Upper lobe of left lung (tissue), 6 donors: Measurements from ENCODE around the gene TMEM178A. TPM values are rescaled to one million over a fixed set of nuclear protein-coding genes. Genes with fewer than 3 reads are reported as not detected.

Experiments
- ATAC-seq, 2 donors: fragments of 200-7000 bp; cut with Tn5 transposase; one replicate each; pipeline ENCODE4 v1.9.1; 2022; ENCODE audit warnings: mild to moderate bottlenecking in 2 of 2, moderate library complexity in 2 of 2; ENCODE audit not compliant: low FRiP score in 2 of 2
- DNase-seq, 2 donors: peaks; one replicate each; pipeline ENCODE4 v3.0.0-alpha.2; 2019 to 2020
- H3K27ac ChIP-seq, 4 donors: fragments of 200-600 bp; sonication (generic); one replicate each; pipeline ENCODE4 v1.5.1; 2016 to 2019
- H3K27me3 ChIP-seq, 4 donors: fragments of 200-600 bp; sonication (generic); one replicate each; pipeline ENCODE4 v1.5.1; 2017 to 2019
- H3K36me3 ChIP-seq, 4 donors: fragments of 200-600 bp; sonication (generic); one replicate each; pipeline ENCODE4 v1.5.1; 2016 to 2019
- H3K4me1 ChIP-seq, 4 donors: fragments of 200-600 bp; sonication (generic); one replicate each; pipeline ENCODE4 v1.5.1; 2018 to 2019
- H3K4me3 ChIP-seq, 4 donors: fragments of 200-600 bp; sonication (generic); one replicate each; pipeline ENCODE4 v1.5.1; 2017 to 2019; ENCODE audit warnings: mild to moderate bottlenecking in 2 of 4, moderate library complexity in 1 of 4
- H3K9me3 ChIP-seq, 4 donors: fragments of 200-600 bp; sonication (generic); one replicate each; pipeline ENCODE4 v1.5.1; 2018 to 2019
- CTCF ChIP-seq, 6 experiments: fragments of 450-650 bp in 4 of 6; fragments of 200-600 bp in 2 of 6; sonication (generic) in 2 of 6; IDR thresholded peaks; one replicate each; pipeline ENCODE4 v1.5.1; 2016 to 2019; ENCODE audit warnings: antibody characterized with exemption in 6 of 6
- EP300 ChIP-seq, 4 donors: sonication (generic); formaldehyde crosslinking; IDR thresholded peaks; one replicate each; pipeline ENCODE4 v1.5.1; 2017; ENCODE audit warnings: antibody characterized with exemption in 4 of 4, control low read depth in 2 of 4
- POLR2A ChIP-seq, 4 donors: fragments of 450-650 bp; IDR thresholded peaks; one replicate each; pipeline ENCODE4 v1.5.1; 2016 to 2017; ENCODE audit warnings: antibody characterized with exemption in 4 of 4, mild to moderate bottlenecking in 2 of 4
- POLR2AphosphoS5 ChIP-seq, 2 donors: sonication (generic); formaldehyde crosslinking; IDR thresholded peaks; one replicate each; pipeline ENCODE4 v1.5.1; 2017; ENCODE audit warnings: antibody characterized with exemption in 2 of 2
- WGBS, 2 donors: methylation state at CpG; one replicate each; pipeline ENCODE4 v1.1.5; 2017 to 2018; 5-methylcytosine and 5-hydroxymethylcytosine counted together
- total RNA-seq, 6 donors: library from RNA; depleted of rRNA in 4 of 6; stranded (reverse); fragments of >200 nt in 4 of 6; gene quantifications; one replicate each; pipeline versions ENCODE4 v1.1.0 to v1.2.1, GENCODE V29; 2016 to 2021
- donor health status: DM: no; HTN: no; CAD: no; lungs with moderate emphysema.
- donor health status: DM: no; HTN: yes; CAD: no; lungs with severe emphysema.

The TMEM178A gene
- total RNA-seq, 6 donors from 2014 or later = 1.7 to 10.5 (median 4.7) TPM

GRCh38 chr2:39730276-39730675 lies 64.6 kb downstream of the TMEM178A start:
- 73% methylated on average over 5 of the region's 5 CpGs for WGBS, 2 donors
- H3K36me3 ChIP-seq = peaks cover 0 to 8% (median under 1%) of the 10 kb centered on the region in 4 donors

GRCh38 chr2:39730685-39731302 lies 65.1 kb downstream of the TMEM178A start:
- H3K36me3 ChIP-seq = peaks cover 0 to 13% (median 3%) of the 10 kb centered on the region in 4 donors
- no peaks in the 10 kb centered on the region for H3K4me1 ChIP-seq
- ATAC-seq = no peak
- H3K4me3 ChIP-seq = no peak overlapping the region
- H3K9me3 ChIP-seq = no peaks in the 10 kb centered on the region
- TF ChIP-seq CTCF (IDR thresholded peaks at IDR 0.05) (peak; percentile 19 to 49 (median 34)), EP300 (IDR thresholded peaks at IDR 0.05) (no peak)
- DNase-seq = no peak
- H3K27me3 ChIP-seq = no peaks in the 10 kb centered on the region
- H3K27ac ChIP-seq = no peak overlapping the region
- WGBS, 2 donors = 85 to 92% methylated on average over 2 of the region's 2 CpGs

More at GRCh38 chr2:39730276-39730675, 64.6 kb downstream of the TMEM178A start:
- H3K4me3 ChIP-seq = no peak overlapping the region
- H3K4me1 ChIP-seq = no peaks in the 10 kb centered on the region
- H3K27me3 ChIP-seq = no peaks in the 10 kb centered on the region
- DNase-seq (no peak), ATAC-seq (no peak)
- no peak overlapping the region for H3K27ac ChIP-seq
- TF ChIP-seq POLR2A (IDR thresholded peaks at IDR 0.05) = no peak
- TF ChIP-seq CTCF (IDR thresholded peaks at IDR 0.05) = no peak
- no peak for TF ChIP-seq EP300 (IDR thresholded peaks at IDR 0.05)
- H3K9me3 ChIP-seq = no peaks in the 10 kb centered on the region

GRCh38 chr2:39731546-39731945 lies 65.8 kb downstream of the TMEM178A start:
- H3K9me3 ChIP-seq = no peaks in the 10 kb centered on the region
- no peaks in the 10 kb centered on the region for H3K4me1 ChIP-seq
- ATAC-seq (no peak), DNase-seq (no peak)
- H3K27ac ChIP-seq = no peak overlapping the region
- no peaks in the 10 kb centered on the region for H3K27me3 ChIP-seq
- 85 to 95% methylated on average over 3 of the region's 3 CpGs for WGBS, 2 donors
- H3K4me3 ChIP-seq = no peak overlapping the region
- TF ChIP-seq POLR2A (IDR thresholded peaks at IDR 0.05) (no peak), EP300 (IDR thresholded peaks at IDR 0.05) (no peak), CTCF (IDR thresholded peaks at IDR 0.05) (no peak), POLR2AphosphoS5 (IDR thresholded peaks at IDR 0.05) (no peak)
- peaks cover 0 to 21% (median 6%) of the 10 kb centered on the region in 4 donors for H3K36me3 ChIP-seq

DNA sequence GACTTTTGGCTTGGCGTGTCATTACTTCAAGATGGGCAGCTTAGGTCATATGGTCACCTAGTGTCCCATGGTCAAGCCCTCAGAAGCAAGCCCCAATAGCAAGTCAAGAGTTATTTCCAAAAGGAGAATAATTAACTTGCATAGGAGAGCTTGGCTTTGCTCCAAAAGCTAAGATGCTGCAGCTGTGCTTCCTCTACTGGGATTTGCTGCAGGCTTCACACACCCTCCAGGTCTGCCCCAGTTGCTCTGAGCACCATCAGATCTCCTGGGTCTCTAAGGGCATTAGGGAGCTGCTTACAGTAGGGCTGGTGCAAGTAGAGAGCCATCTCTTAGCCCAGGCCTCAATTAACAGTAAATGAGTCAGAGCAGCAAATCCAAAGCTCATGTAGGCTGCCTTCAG lies 66.8 kb downstream of the TMEM178A start:
- DNase-seq = no peak

More for the DNA sequence above, 66.8 kb downstream of the TMEM178A start:
- ATAC-seq = peak in 1 of 2 donors; percentile 51
- Histone ChIP-seq H3K27me3 (no peaks in the 10 kb centered on the region), H3K4me3 (no peak overlapping the region), H3K36me3 (peaks cover 0 to 23% (median 10%) of the 10 kb centered on the region in 4 donors), H3K9me3 (no peaks in the 10 kb centered on the region), H3K27ac (no peak overlapping the region), H3K4me1 (no peaks in the 10 kb centered on the region)
- TF ChIP-seq POLR2A (IDR thresholded peaks at IDR 0.05) (no peak), CTCF (IDR thresholded peaks at IDR 0.05) (no peak), POLR2AphosphoS5 (IDR thresholded peaks at IDR 0.05) (no peak), EP300 (IDR thresholded peaks at IDR 0.05) (no peak)
- 91 to 100% methylated on average over 1 of the region's 1 CpG for WGBS, 2 donors
